HepG2 (cell line): Measurements from ENCODE around the gene MED19. TPM values are rescaled to one million over a fixed set of nuclear protein-coding genes. Genes with fewer than 3 reads are reported as not detected.

Source experiments
- ATAC-seq: fragments of 200-7000 bp; cut with Tn5 transposase; 3 replicates; pipeline ENCODE4 v1.9.1; 2020; ENCODE audit warnings: mild to moderate bottlenecking, moderate library complexity
- BruUV-seq: library from RNA; stranded (reverse); fragments of 400-500 nt; replicated peaks from 2 replicates; lab custom pipeline; 2021; lab: Mats Ljungman, UMichigan
- CTCF ChIA-PET: fragments of 300-600 bp; formaldehyde crosslinking; extraction: SDS; loops from one replicate; lab custom pipeline; 2021; ENCODE audit warnings: low total read pairs, inconsistent platforms, low intra/inter-chr PET ratio; lab: Yijun Ruan, JAX
- POLR2A ChIA-PET: fragments of 350-600 bp; sonication (Branson Sonifier 250); formaldehyde crosslinking; loops from one replicate; lab custom pipeline; 2020; ENCODE audit warnings: antibody characterized with exemption, inconsistent platforms; lab: Yijun Ruan, JAX
- DNase-seq: peaks from one replicate; pipeline ENCODE4 v3.0.0-alpha.2; 2015; ENCODE audit warnings: low spot score
- FAIRE-seq: peaks from 3 replicates; lab custom pipeline; 2011; peaks lifted over from hg19 to GRCh38; lab: Jason Lieb, UNC
- H2AFZ ChIP-seq: one replicate; pipeline ENCODE4 v1.6.1; 2011; ENCODE audit warnings: low read length, inconsistent platforms
- H3K27ac ChIP-seq: fragments of 300-600 bp; 3 replicates; pipeline ENCODE4 v1.8.0; 2011; ENCODE audit warnings: mixed run types, mild to moderate bottlenecking, mixed read lengths, low read length, inconsistent platforms; ENCODE audit not compliant: insufficient read depth; ENCODE audit errors: extremely low read length
- H3K27me3 ChIP-seq, 2 experiments: fragments of 200-600 bp in 1 of 2; 2 replicates in 1 of 2; 3 replicates in 1 of 2; pipeline versions ENCODE4 v1.6.0 to v1.8.0; 2011; ENCODE audit warnings: low read length in 2 of 2, mild to moderate bottlenecking in 2 of 2, moderate library complexity in 2 of 2, inconsistent platforms in 1 of 2; ENCODE audit not compliant: insufficient read depth in 2 of 2, control insufficient read depth in 1 of 2
- H3K36me3 ChIP-seq, 2 experiments: fragments of 200-600 bp in 1 of 2; replicated peaks in 1 of 2; 2 replicates in 1 of 2; 3 replicates in 1 of 2; pipeline versions ENCODE4 v1.5.1 to v1.8.0; 2011; ENCODE audit warnings: low read length in 2 of 2, inconsistent platforms in 1 of 2; ENCODE audit not compliant: insufficient read depth in 2 of 2, control insufficient read depth in 1 of 2
- H3K4me1 ChIP-seq: 2 replicates; pipeline ENCODE4 v1.5.1; 2012; ENCODE audit warnings: low read length, inconsistent platforms; ENCODE audit not compliant: insufficient read depth
- H3K4me2 ChIP-seq: 2 replicates; pipeline ENCODE4 v1.6.0; 2011; ENCODE audit warnings: low read depth, low read length, inconsistent platforms
- H3K4me3 ChIP-seq, 3 experiments: fragments of 200-600 bp in 1 of 3; sonication (generic), shearing (Covaris generic) in 1 of 3; replicated peaks in 1 of 3; 2 replicates each; pipeline ENCODE4 v1.5.1; 2011 to 2016; ENCODE audit warnings: low read length in 3 of 3, inconsistent platforms in 2 of 3, low read depth in 2 of 3, mild to moderate bottlenecking in 2 of 3, control low read depth in 1 of 3, mixed read lengths in 1 of 3; ENCODE audit not compliant: insufficient read depth in 1 of 3
- H3K79me2 ChIP-seq: one replicate; pipeline ENCODE4 v1.6.1; 2011; ENCODE audit warnings: low read length, inconsistent platforms; ENCODE audit not compliant: insufficient read depth
- H3K9ac ChIP-seq: 2 replicates; pipeline ENCODE4 v1.6.0; 2011; ENCODE audit warnings: mild to moderate bottlenecking, low read depth, low read length, inconsistent platforms; ENCODE audit not compliant: insufficient read depth
- H3K9me3 ChIP-seq: 2 replicates; pipeline ENCODE4 v1.5.1; 2012; ENCODE audit warnings: mild to moderate bottlenecking, low read length
- H4K20me1 ChIP-seq: 2 replicates; pipeline ENCODE4 v1.6.0; 2011; ENCODE audit warnings: inconsistent platforms, mild to moderate bottlenecking, low read length, moderate library complexity; ENCODE audit not compliant: insufficient read depth
- ARHGAP35 ChIP-seq: sonication (generic); formaldehyde crosslinking; IDR thresholded peaks from 2 replicates; pipeline ENCODE4 v1.9.0; 2022; ENCODE audit warnings: mild to moderate bottlenecking, inconsistent platforms, moderate library complexity, missing genetic modification reagents, borderline replicate concordance
- ATF5 ChIP-seq: sonication (generic); formaldehyde crosslinking; IDR thresholded peaks from 2 replicates; pipeline ENCODE4 v1.4.0; 2020; ENCODE audit warnings: mild to moderate bottlenecking, low read depth, missing genetic modification reagents
- ERF ChIP-seq: IDR thresholded peaks from 2 replicates; pipeline ENCODE4 v1.6.1; 2018; ENCODE audit warnings: missing biosample characterization, missing genetic modification reagents
- GABPA ChIP-seq, 2 experiments: IDR thresholded peaks; 2 replicates each; pipeline ENCODE4 v1.6.1; 2011 to 2016; ENCODE audit warnings: low read depth in 2 of 2, low read length in 1 of 2, missing biosample characterization in 1 of 2, missing genetic modification characterization in 1 of 2
- KLF9 ChIP-seq: IDR thresholded peaks from 2 replicates; pipeline ENCODE4 v1.6.1; 2016; ENCODE audit warnings: low read depth
- MLX ChIP-seq: IDR thresholded peaks from 2 replicates; pipeline ENCODE4 v1.6.1; 2016
- MTF2 ChIP-seq: sonication (generic); formaldehyde crosslinking; IDR thresholded peaks from 2 replicates; pipeline ENCODE4 v1.5.0; 2020; ENCODE audit warnings: missing genetic modification reagents, borderline replicate concordance
- MYNN ChIP-seq: sonication (generic); formaldehyde crosslinking; IDR thresholded peaks from 2 replicates; pipeline ENCODE4 v1.4.0; 2020; ENCODE audit warnings: mild to moderate bottlenecking, low read depth, missing genetic modification reagents
- NFATC3 ChIP-seq: sonication (generic); formaldehyde crosslinking; IDR thresholded peaks from 2 replicates; pipeline ENCODE4 v1.5.1; 2020; ENCODE audit warnings: mild to moderate bottlenecking, missing genetic modification reagents
- NFE2L1 ChIP-seq: sonication (generic); formaldehyde crosslinking; IDR thresholded peaks from 2 replicates; pipeline ENCODE4 v1.4.0; 2020; ENCODE audit warnings: missing genetic modification reagents, mild to moderate bottlenecking, borderline replicate concordance
- NR0B2 ChIP-seq: sonication (generic); formaldehyde crosslinking; IDR thresholded peaks from 2 replicates; pipeline ENCODE4 v1.4.0; 2020; ENCODE audit warnings: mild to moderate bottlenecking, missing genetic modification reagents
- POGZ ChIP-seq: sonication (generic); formaldehyde crosslinking; IDR thresholded peaks from 2 replicates; pipeline ENCODE4 v1.4.0; 2020; ENCODE audit warnings: mild to moderate bottlenecking, missing genetic modification reagents
- RFX1 ChIP-seq: fragments of 450-650 bp; IDR thresholded peaks from 2 replicates; pipeline ENCODE4 v1.6.1; 2017
- SKI ChIP-seq: fragments of 450-650 bp; IDR thresholded peaks from one replicate; pipeline ENCODE4 v1.6.1; 2018; ENCODE audit warnings: mild to moderate bottlenecking; ENCODE audit not compliant: partially characterized antibody
- SNAPC2 ChIP-seq: sonication (generic); formaldehyde crosslinking; IDR thresholded peaks from 2 replicates; pipeline ENCODE4 v1.8.1; 2022; ENCODE audit warnings: mild to moderate bottlenecking, missing genetic modification reagents
- TAF15 ChIP-seq: fragments of 200-400 bp; formaldehyde crosslinking; IDR thresholded peaks from one replicate; pipeline ENCODE4 v1.6.1; 2018; ENCODE audit warnings: mild to moderate bottlenecking, low read depth, low read length; ENCODE audit not compliant: poor library complexity, severe bottlenecking
- ZBTB34 ChIP-seq: sonication (generic); formaldehyde crosslinking; IDR thresholded peaks from 2 replicates; pipeline ENCODE4 v1.8.0; 2022; ENCODE audit warnings: mild to moderate bottlenecking, missing genetic modification reagents
- ZBTB7B ChIP-seq: sonication (generic); formaldehyde crosslinking; IDR thresholded peaks from 2 replicates; pipeline ENCODE4 v1.4.0; 2020; ENCODE audit warnings: missing genetic modification reagents
- ZMYM4 ChIP-seq: sonication (generic); formaldehyde crosslinking; IDR thresholded peaks from 2 replicates; pipeline ENCODE4 v1.8.1; 2023; ENCODE audit warnings: mild to moderate bottlenecking, missing genetic modification reagents
- ZNF136 ChIP-seq: sonication (generic); formaldehyde crosslinking; IDR thresholded peaks from 2 replicates; pipeline ENCODE4 v1.8.1; 2022; ENCODE audit warnings: low read depth, mild to moderate bottlenecking, moderate library complexity, missing genetic modification reagents
- ZNF383 ChIP-seq: sonication (generic); formaldehyde crosslinking; IDR thresholded peaks from 2 replicates; pipeline ENCODE4 v1.4.0; 2020; ENCODE audit warnings: missing genetic modification reagents, mild to moderate bottlenecking, borderline replicate concordance
- ZNF670 ChIP-seq: sonication (generic); formaldehyde crosslinking; IDR thresholded peaks from 2 replicates; pipeline ENCODE4 v1.8.0; 2022; ENCODE audit warnings: mild to moderate bottlenecking, missing genetic modification reagents, borderline replicate concordance
- ZNF713 ChIP-seq: sonication (generic); formaldehyde crosslinking; IDR thresholded peaks from 2 replicates; pipeline ENCODE4 v1.4.0; 2020; ENCODE audit warnings: mild to moderate bottlenecking, missing genetic modification reagents
- WGBS: methylation state at CpG from one replicate; pipeline ENCODE4 v1.1.6; 2017; ENCODE audit warnings: low lambda C conversion rate; 5-methylcytosine and 5-hydroxymethylcytosine counted together
- in situ Hi-C: cut with HindIII; loops from 2 replicates; pipeline ENCODE4 v1.10.0; 2017; ENCODE audit warnings: low pct_unique_long_range_greater_than_20kb; ENCODE audit not compliant: extremely low pct_ligation_motif_present
- intact Hi-C: fragments of 100-400 bp; cut with micrococcal nuclease; formaldehyde crosslinking; loops from one replicate; pipeline ENCODE4 v1.10.0; 2022; ENCODE audit not compliant: unreplicated experiment
- polyA plus RNA-seq, 8 experiments: library from polyadenylated mRNA; depleted of rRNA in 3 of 8; stranded (reverse) in 7 of 8; unstranded in 1 of 8; fragments of >200 nt; fragmentation: Illumina TruSeq in 4 of 8; extraction: Trizol in 4 of 8; gene quantifications; 2 replicates each; pipeline versions ENCODE4 v1.2.1 to v1.2.3, GENCODE V29; 2011 to 2016; ENCODE audit warnings: low read depth in 4 of 8, missing spikeins in 1 of 8, mixed read lengths in 1 of 8; ENCODE audit not compliant: insufficient read depth in 1 of 8
- total RNA-seq, 5 experiments: library from RNA; depleted of rRNA; stranded (reverse); fragments of >200 nt; fragmentation: Illumina TruSeq; extraction: Trizol; gene quantifications; 2 replicates each; pipeline ENCODE4 v1.2.3, GENCODE V29; 2016; ENCODE audit warnings: low read depth in 1 of 5

The MED19 gene
- total and polyA plus RNA-seq, 2 of the 13 experiments (the other 11 are each of a cell fraction or from before 2014, with no cell fraction given): 12.9 to 13.8 TPM

- TF ChIP-seq NFATC3 (CRISPR knock-in tag) (no peak), SKI (no peak), KLF9 (CRISPR knock-in tag) (no peak), ZNF713 (CRISPR knock-in tag) (no peak), ZNF670 (0 out of 2 replicates have a peak, but pooled peaks have one; percentile 23), MTF2 (no peak), TAF15 (no peak), ZBTB34 (no peak), ZMYM4 (CRISPR knock-in tag) (no peak), GABPA (IDR thresholded peaks at IDR 0.05; ENCODE audit: low read depth, low read length) (peak; percentile 47; the same call in 1 of the 2 replicates), GABPA (CRISPR knock-in tag; IDR thresholded peaks at IDR 0.05; ENCODE audit: low read depth) (peak; percentile 84)
Observed at GRCh38 chr11:57667117-57667735, 44.8 kb downstream of the MED19 start (continued).

GRCh38 chr11:57663975-57664374, 48.0 kb downstream of the MED19 start:
- no peak overlapping the region for H3K27ac ChIP-seq
- ChIA-PET CTCF (no interaction called here), POLR2A (no interaction called here)
- peaks cover 11 to 22% of the 10 kb centered on the region in 2 experiments for H3K36me3 ChIP-seq
- H2AFZ ChIP-seq: no peak overlapping the region
- peaks cover 14% of the 10 kb centered on the region for H3K79me2 ChIP-seq
- intact Hi-C loops: loop anchor here (10.0 kb wide), 1 partner anchor 141 kb away; no protein-coding TSS in a partner anchor
- no peaks in the 10 kb centered on the region for H4K20me1 ChIP-seq
- ATAC-seq (no peak), FAIRE-seq (no peak), DNase-seq (no peak)
- in situ Hi-C loops: loop anchor here (25.0 kb wide), 2 partner anchors 623 to 848 kb away; partner anchors contain the start of gene OR5B21
- H3K9ac ChIP-seq: no peak overlapping the region
- peaks cover 8% of the 10 kb centered on the region for H3K4me1 ChIP-seq
- BruUV-seq: no TSS peak
- no peak overlapping the region for H3K4me3 ChIP-seq
- H3K9me3 ChIP-seq: no peaks in the 10 kb centered on the region
- 88% methylated on average over 9 of the region's 9 CpGs for WGBS
- H3K4me2 ChIP-seq: no peak overlapping the region
- H3K27me3 ChIP-seq: no peaks in the 10 kb centered on the region; a peak in 1 of 5 replicates
- no peak for TF ChIP-seq ARHGAP35 (CRISPR knock-in tag)
- TF ChIP-seq ZBTB7B (CRISPR knock-in tag): no peak
- no peak for TF ChIP-seq RFX1
- no peak for TF ChIP-seq POGZ (CRISPR knock-in tag)
- no peak for TF ChIP-seq ZNF383
- TF ChIP-seq NFE2L1: no peak
- TF ChIP-seq ERF (CRISPR knock-in tag): no peak
- no peak for TF ChIP-seq MLX (CRISPR knock-in tag)
- no peak for TF ChIP-seq ATF5
- TF ChIP-seq ZNF136: no peak
- TF ChIP-seq SNAPC2 (CRISPR knock-in tag): no peak
- no peak for TF ChIP-seq NR0B2
- TF ChIP-seq MYNN (CRISPR knock-in tag): no peak
